ENCODE data around the gene SART1.
A peak's percentile ranks its signal among the peaks of the same experiment; 100 is the strongest.
"Not testable (repeated sequence)": the region's sequence is repeated elsewhere in the genome, so short reads cannot be mapped to it uniquely, and the experiment has no call there.

Gene SART1

GRCh38 chr11:66015454-66015881 lies 53.9 kb downstream of the SART1 start:
- DNase-seq (ENCODE audit: low read depth in 2 of 2, low spot score in 1 of 2): no peak

- no peak for DNase-seq (ENCODE audit: low read depth in 2 of 2, low spot score in 1 of 2)
These were observed 54.6 kb downstream of the SART1 start for GRCh38 chr11:66015936-66016792.

GRCh38 chr11:66016793-66017177 lies 55.3 kb downstream of the SART1 start:
- DNase-seq (ENCODE audit: low read depth in 2 of 2, low spot score in 1 of 2): no peak

- DNase-seq (ENCODE audit: low read depth in 2 of 2, low spot score in 1 of 2): no peak
These were observed 55.8 kb downstream of the SART1 start for GRCh38 chr11:66017321-66017720.

- DNase-seq (ENCODE audit: low read depth in 2 of 2, low spot score in 1 of 2): no peak
These were observed 58.7 kb downstream of the SART1 start for GRCh38 chr11:66020212-66020611.

GRCh38 chr11:66020618-66021357 lies 59.3 kb downstream of the SART1 start:
- DNase-seq (ENCODE audit: low read depth in 2 of 2, low spot score in 1 of 2): no peak

GRCh38 chr11:66022401-66023185 lies 61.1 kb downstream of the SART1 start:
- peak; percentile 46 to 56 for DNase-seq (ENCODE audit: low read depth in 2 of 2, low spot score in 1 of 2)

GRCh38 chr11:66023186-66023440 lies 61.6 kb downstream of the SART1 start:
- not testable (repeated sequence) for DNase-seq (ENCODE audit: low read depth in 2 of 2, low spot score in 1 of 2)

- no peak for DNase-seq (ENCODE audit: low read depth in 2 of 2, low spot score in 1 of 2)
These were observed 64.5 kb downstream of the SART1 start, which contains the start of gene CATSPER1 for GRCh38 chr11:66026017-66026529. TSS of gene CATSPER1 (minus strand) at chr11:66026479. CDS start at chr11:66026379, 100 bp downstream.
